ENCODE measurements around the gene GPR158.
"Not testable (repeated sequence)": the region's sequence is repeated elsewhere in the genome, so short reads cannot be mapped to it uniquely, and the experiment has no call there.

GPR158 gene

DNA sequence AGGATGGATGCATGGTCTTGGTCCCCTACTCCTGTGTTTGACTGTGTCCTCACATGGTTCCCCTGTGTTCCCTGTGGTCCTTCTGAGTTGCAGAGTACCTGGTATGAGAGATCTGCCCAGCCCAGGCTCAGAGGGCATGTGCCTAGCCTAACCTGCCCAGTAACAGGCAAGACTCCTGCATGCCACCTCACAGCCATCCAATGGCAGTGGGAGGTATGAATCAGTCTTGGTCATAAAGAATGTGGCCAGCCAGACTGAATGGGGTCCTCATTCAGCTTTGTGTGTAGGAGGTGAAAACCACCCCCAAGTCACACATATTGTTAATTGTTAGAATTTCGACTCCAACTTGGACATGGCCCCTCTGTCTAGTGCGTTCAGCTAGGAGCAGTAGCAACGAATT is 17.2 kb upstream of the GPR158 start:
- H3K4me1 Mint-ChIP-seq, result no peaks in the 10 kb centered on the region
- TF ChIP-seq, protein P1, sequence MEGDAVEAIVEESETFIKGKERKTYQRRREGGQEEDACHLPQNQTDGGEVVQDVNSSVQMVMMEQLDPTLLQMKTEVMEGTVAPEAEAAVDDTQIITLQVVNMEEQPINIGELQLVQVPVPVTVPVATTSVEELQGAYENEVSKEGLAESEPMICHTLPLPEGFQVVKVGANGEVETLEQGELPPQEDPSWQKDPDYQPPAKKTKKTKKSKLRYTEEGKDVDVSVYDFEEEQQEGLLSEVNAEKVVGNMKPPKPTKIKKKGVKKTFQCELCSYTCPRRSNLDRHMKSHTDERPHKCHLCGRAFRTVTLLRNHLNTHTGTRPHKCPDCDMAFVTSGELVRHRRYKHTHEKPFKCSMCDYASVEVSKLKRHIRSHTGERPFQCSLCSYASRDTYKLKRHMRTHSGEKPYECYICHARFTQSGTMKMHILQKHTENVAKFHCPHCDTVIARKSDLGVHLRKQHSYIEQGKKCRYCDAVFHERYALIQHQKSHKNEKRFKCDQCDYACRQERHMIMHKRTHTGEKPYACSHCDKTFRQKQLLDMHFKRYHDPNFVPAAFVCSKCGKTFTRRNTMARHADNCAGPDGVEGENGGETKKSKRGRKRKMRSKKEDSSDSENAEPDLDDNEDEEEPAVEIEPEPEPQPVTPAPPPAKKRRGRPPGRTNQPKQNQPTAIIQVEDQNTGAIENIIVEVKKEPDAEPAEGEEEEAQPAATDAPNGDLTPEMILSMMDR (IDR thresholded peaks at IDR 0.05; ENCODE audit: unreplicated experiment in 3 of 3), result no peak
- H3K9me3 Mint-ChIP-seq, result no peaks in the 10 kb centered on the region
- H3K36me3 Mint-ChIP-seq (ENCODE audit: low read depth), result no peaks in the 10 kb centered on the region
- no peak overlapping the region for H3K4me3 Mint-ChIP-seq
- H3K27me3 Mint-ChIP-seq (ENCODE audit: low read depth), result no peaks in the 10 kb centered on the region
- no peak overlapping the region for H3K27ac Mint-ChIP-seq

DNA sequence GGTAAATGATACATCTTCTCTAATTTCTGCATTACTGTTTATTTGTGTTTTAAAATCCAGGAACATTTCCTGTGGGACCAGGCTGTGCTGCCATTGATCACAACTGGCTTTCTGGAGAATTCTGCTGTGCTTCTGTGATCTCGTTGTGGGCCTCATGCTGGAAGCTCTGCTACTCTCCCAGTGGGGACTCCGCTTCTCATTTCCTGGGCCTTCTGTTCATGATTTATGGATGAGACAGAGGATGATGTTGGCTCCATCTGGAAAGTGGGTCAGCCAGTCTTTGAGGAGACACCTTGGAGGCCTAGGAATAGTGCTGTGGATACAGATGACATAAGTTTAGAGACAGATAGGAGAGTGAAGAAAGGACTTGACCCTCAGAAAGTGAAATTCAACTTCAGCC is 15.2 kb upstream of the GPR158 start:
- no peaks in the 10 kb centered on the region for H3K36me3 Mint-ChIP-seq (ENCODE audit: low read depth)
- no peaks in the 10 kb centered on the region for H3K4me1 Mint-ChIP-seq
- TF ChIP-seq, protein P1 (IDR thresholded peaks at IDR 0.05; ENCODE audit: unreplicated experiment in 3 of 3), result no peak
- no peak overlapping the region for H3K27ac Mint-ChIP-seq
- H3K9me3 Mint-ChIP-seq, result no peaks in the 10 kb centered on the region
- no peaks in the 10 kb centered on the region for H3K27me3 Mint-ChIP-seq (ENCODE audit: low read depth)
- no peak overlapping the region for H3K4me3 Mint-ChIP-seq

DNA sequence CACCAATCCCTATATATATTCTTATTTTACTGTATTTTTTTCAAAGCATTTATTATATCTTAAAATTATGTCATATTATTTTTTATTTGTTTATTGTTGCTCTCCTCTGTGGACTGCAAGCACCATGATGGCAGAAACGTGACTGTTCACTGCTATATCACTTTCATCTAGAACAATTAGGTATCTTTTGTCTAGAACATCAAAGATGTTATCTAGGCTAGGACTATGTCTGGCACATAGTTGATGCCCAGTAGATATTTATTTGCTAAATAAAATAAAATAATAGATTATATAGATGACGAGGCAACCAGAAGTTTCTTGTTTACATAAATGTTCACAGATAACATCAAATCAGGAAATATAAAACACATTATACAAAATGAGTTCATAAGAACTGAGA is 12.4 kb upstream of the GPR158 start:
- Mint-ChIP-seq H3K9me3 (no peaks in the 10 kb centered on the region), H3K4me3 (no peak overlapping the region), H3K27ac (no peak overlapping the region), H3K36me3 (ENCODE audit: low read depth) (no peaks in the 10 kb centered on the region), H3K27me3 (ENCODE audit: low read depth) (no peaks in the 10 kb centered on the region), H3K4me1 (no peaks in the 10 kb centered on the region)
- TF ChIP-seq, protein P1 (IDR thresholded peaks at IDR 0.05; ENCODE audit: unreplicated experiment in 3 of 3), result no peak

DNA sequence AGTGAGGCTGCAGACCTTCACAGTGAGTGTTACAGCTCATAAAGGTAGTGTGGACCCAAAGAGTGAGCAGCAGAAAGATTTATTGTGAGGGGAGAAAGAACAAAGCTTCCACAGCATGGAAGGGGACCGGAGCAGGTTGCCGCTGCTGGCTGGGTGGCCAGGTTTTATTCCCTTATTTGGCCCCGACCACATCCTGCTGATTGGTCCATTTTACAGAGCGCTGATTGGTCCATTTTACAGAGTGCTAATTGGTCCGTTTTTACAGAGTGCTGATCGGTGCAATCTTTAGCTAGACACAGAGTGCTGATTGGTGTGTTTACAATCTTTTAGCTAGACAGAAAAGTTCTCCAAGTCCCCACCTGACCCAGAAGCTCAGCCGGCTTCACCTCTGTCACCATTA is 11.3 kb upstream of the GPR158 start:
- H3K27ac Mint-ChIP-seq; H3K9me3 Mint-ChIP-seq; H3K27me3 Mint-ChIP-seq (ENCODE audit: low read depth); H3K4me1 Mint-ChIP-seq; H3K36me3 Mint-ChIP-seq (ENCODE audit: low read depth); H3K4me3 Mint-ChIP-seq: not testable (repeated sequence)

DNA sequence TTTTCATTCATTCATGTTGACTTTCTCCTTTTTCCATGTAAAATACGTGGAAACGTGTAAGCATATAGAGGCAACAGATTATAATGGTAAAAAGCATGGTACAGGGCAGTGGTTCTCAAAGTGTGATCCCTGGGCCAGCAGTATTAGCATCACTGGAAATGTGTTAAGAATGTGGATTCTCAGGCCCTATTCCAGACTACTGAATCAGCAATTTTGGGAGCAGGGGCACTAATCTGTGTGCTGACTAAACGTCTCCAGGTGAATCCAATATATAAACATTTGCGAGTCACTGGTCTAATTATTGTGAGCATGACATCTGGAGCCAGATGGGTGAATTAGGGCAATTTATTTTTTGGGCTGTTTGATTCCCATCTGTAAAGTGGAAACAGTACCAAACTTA is 5.1 kb upstream of the GPR158 start:
- Mint-ChIP-seq H3K27ac (no peak overlapping the region), H3K4me3 (no peak overlapping the region), H3K9me3 (peaks cover 5% of the 10 kb centered on the region), H3K4me1 (peaks cover 3% of the 10 kb centered on the region), H3K36me3 (ENCODE audit: low read depth) (no peaks in the 10 kb centered on the region), H3K27me3 (ENCODE audit: low read depth) (peaks cover 24% of the 10 kb centered on the region)
- TF ChIP-seq, protein P1 (IDR thresholded peaks at IDR 0.05; ENCODE audit: unreplicated experiment in 3 of 3), result no peak

DNA sequence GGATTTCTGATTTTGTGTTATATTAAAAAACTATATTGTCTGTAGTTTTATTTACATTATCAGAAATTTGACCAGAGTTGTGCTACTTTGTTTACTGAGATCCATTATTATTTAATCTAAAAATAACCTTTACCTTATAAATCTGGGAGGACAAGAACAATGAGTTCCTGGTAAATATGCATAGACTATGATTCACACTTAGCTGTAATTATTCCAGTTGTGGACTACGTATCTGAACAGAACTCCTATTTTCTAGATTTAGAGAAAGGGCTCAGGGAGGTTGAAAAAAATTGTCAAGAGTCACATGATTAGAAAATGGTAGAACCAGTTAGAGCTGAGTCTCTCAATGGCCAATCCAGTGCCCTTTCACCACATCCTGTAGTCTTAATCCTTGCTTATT is 4.2 kb upstream of the GPR158 start:
- Mint-ChIP-seq H3K27me3 (ENCODE audit: low read depth) (peaks cover 33% of the 10 kb centered on the region), H3K4me1 (peaks cover 7% of the 10 kb centered on the region), H3K4me3 (no peak overlapping the region), H3K9me3 (peaks cover 5% of the 10 kb centered on the region), H3K36me3 (ENCODE audit: low read depth) (no peaks in the 10 kb centered on the region), H3K27ac (no peak overlapping the region)
- TF ChIP-seq, protein P1 (IDR thresholded peaks at IDR 0.05; ENCODE audit: unreplicated experiment in 3 of 3), result no peak
